ENCODE measurements around the gene MRI1.

MRI1 gene

GRCh38 chr19:13819238-13819637 is 54.9 kb downstream of the MRI1 start:
- WGBS, 2 experiments = 95 to 98% methylated on average over 10 to 11 of the region's 11 CpGs
- no peaks in the 10 kb centered on the region for H3K9me3 ChIP-seq (ENCODE audit: control insufficient read depth, low read length)
- no peaks in the 10 kb centered on the region for H3K4me1 ChIP-seq (ENCODE audit: control insufficient read depth, insufficient read depth, low read length)
- no peak overlapping the region for H3K4me3 ChIP-seq (ENCODE audit: insufficient read depth, low read depth, low read length)
- no peak overlapping the region for H3K27ac ChIP-seq (ENCODE audit: insufficient read depth, low read depth, low read length, poor library complexity, severe bottlenecking)
- no peaks in the 10 kb centered on the region for H3K36me3 ChIP-seq (ENCODE audit: control insufficient read depth, insufficient read depth, low read length)
- no peaks in the 10 kb centered on the region for H3K27me3 ChIP-seq (ENCODE audit: control insufficient read depth, insufficient read depth, low read length, poor library complexity, severe bottlenecking)

DNA sequence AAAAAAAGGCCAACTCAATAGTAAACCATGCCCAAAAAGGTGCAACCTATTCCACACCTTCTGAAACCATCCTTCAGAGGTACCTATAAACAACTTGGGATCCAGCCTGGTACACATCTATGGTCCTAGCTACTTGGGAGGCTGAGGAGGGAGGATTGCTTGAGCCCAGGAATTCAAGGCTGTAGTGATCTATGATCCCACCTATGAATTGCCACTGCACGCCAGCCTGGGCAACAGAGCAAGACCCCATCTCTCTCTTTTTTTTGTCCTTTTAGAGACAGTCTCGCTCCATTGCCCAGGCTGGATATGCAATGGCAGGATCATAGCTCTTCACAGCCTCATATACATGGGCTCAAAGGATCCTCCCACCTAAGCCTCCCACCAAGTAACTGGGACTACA is 57.0 kb downstream of the MRI1 start:
- no peak overlapping the region for H3K27ac ChIP-seq (ENCODE audit: insufficient read depth, low read depth, low read length, poor library complexity, severe bottlenecking)
- no peaks in the 10 kb centered on the region for H3K4me1 ChIP-seq (ENCODE audit: control insufficient read depth, insufficient read depth, low read length)
- no peaks in the 10 kb centered on the region for H3K27me3 ChIP-seq (ENCODE audit: control insufficient read depth, insufficient read depth, low read length, poor library complexity, severe bottlenecking)
- H3K4me3 ChIP-seq (ENCODE audit: insufficient read depth, low read depth, low read length) = no peak overlapping the region
- 87 to 95% methylated on average over 2 of the region's 2 CpGs for WGBS, 2 experiments
- H3K9me3 ChIP-seq (ENCODE audit: control insufficient read depth, low read length) = no peaks in the 10 kb centered on the region
- H3K36me3 ChIP-seq (ENCODE audit: control insufficient read depth, insufficient read depth, low read length) = no peaks in the 10 kb centered on the region

GRCh38 chr19:13823256-13823655 is 58.9 kb downstream of the MRI1 start:
- WGBS, 2 experiments = 94 to 95% methylated on average over 8 of the region's 8 CpGs
- H3K27ac ChIP-seq (ENCODE audit: insufficient read depth, low read depth, low read length, poor library complexity, severe bottlenecking) = no peak overlapping the region
- no peaks in the 10 kb centered on the region for H3K4me1 ChIP-seq (ENCODE audit: control insufficient read depth, insufficient read depth, low read length)
- H3K9me3 ChIP-seq (ENCODE audit: control insufficient read depth, low read length) = no peaks in the 10 kb centered on the region
- H3K27me3 ChIP-seq (ENCODE audit: control insufficient read depth, insufficient read depth, low read length, poor library complexity, severe bottlenecking) = no peaks in the 10 kb centered on the region
- no peaks in the 10 kb centered on the region for H3K36me3 ChIP-seq (ENCODE audit: control insufficient read depth, insufficient read depth, low read length)
- no peak overlapping the region for H3K4me3 ChIP-seq (ENCODE audit: insufficient read depth, low read depth, low read length)
